B cell (primary cell): Measurements from ENCODE around the gene FCN1.

Experiments used
- CTCF ChIP-seq: fragments of 200-600 bp; IDR thresholded peaks from one replicate; pipeline ENCODE4 v1.8.0; 2022; ENCODE audit warnings: antibody characterized with exemption, mild to moderate bottlenecking
- EZH2 ChIP-seq: IDR thresholded peaks from 2 replicates; pipeline ENCODE4 v1.6.1; 2012; ENCODE audit warnings: borderline replicate concordance, low read depth, mild to moderate bottlenecking, moderate library complexity, low read length; ENCODE audit not compliant: insufficient read depth, poor library complexity, severe bottlenecking

GRCh38 chr9:134887686-134888602 lies 29.8 kb downstream of the FCN1 start:
- TF ChIP-seq CTCF, result no peak
- no peak for TF ChIP-seq EZH2
